ENCODE measurements around the gene GAL. TPM values are rescaled to one million over a fixed set of nuclear protein-coding genes. Genes with fewer than 3 reads are reported as not detected.

GAL gene
- total and polyA plus RNA-seq, 11 donors = 0.35 to 7.0 (median 1.0) TPM; not detected in 6

GRCh38 chr11:68651208-68651984 lies 32.9 kb upstream of the GAL start:
- 53 to 62% (median 56%) methylated on average over 16 to 22 of the region's 22 CpGs for WGBS, 4 donors
- Histone ChIP-seq H3K27ac (no peak overlapping the region), H3K27me3 (peaks cover 0 to 47% (median 7%) of the 10 kb centered on the region in 9 donors), H3K36me3 (no peaks in the 10 kb centered on the region), H3K4me1 (no peaks in the 10 kb centered on the region), H3K9me3 (peaks cover 0 to 27% (median 11%) of the 10 kb centered on the region in 12 donors), H3K4me3 (no peak overlapping the region)
- no peak for DNase-seq
- ATAC-seq = peak in 2 of 4 donors; percentile 20 to 29
- intact Hi-C loops (cut with DNase I) = no loop called here
- no peak for TF ChIP-seq CTCF (IDR thresholded peaks at IDR 0.05)
- TF ChIP-seq POLR2A (IDR thresholded peaks at IDR 0.05) = no peak

- Histone ChIP-seq H3K4me3 (no peak overlapping the region), H3K4me1 (no peaks in the 10 kb centered on the region), H3K27ac (no peak overlapping the region), H3K9me3 (peaks cover 0 to 19% (median 6%) of the 10 kb centered on the region in 12 donors), H3K36me3 (no peaks in the 10 kb centered on the region), H3K27me3 (peaks cover 0 to 44% (median 7%) of the 10 kb centered on the region in 9 donors)
- DNase-seq (no peak), ATAC-seq (peak in 1 of 4 donors; percentile 11)
- 64 to 70% (median 68%) methylated on average over 7 to 16 of the region's 16 CpGs for WGBS, 4 donors
- intact Hi-C loops (cut with DNase I) = no loop called here
- TF ChIP-seq CTCF (IDR thresholded peaks at IDR 0.05) (no peak), POLR2A (IDR thresholded peaks at IDR 0.05) (no peak)
These were observed 32.2 kb upstream of the GAL start for GRCh38 chr11:68651985-68652682.

- WGBS, 4 donors = 72 to 90% (median 82%) methylated on average over 6 to 12 of the region's 12 CpGs
- Histone ChIP-seq H3K4me3 (no peak overlapping the region), H3K9me3 (peaks cover 0 to 13% (median 3%) of the 10 kb centered on the region in 12 donors), H3K27ac (no peak overlapping the region), H3K4me1 (no peaks in the 10 kb centered on the region), H3K36me3 (no peaks in the 10 kb centered on the region), H3K27me3 (peaks cover 0 to 47% (median 7%) of the 10 kb centered on the region in 9 donors)
- no peak for DNase-seq
- intact Hi-C loops (cut with DNase I) = no loop called here
- TF ChIP-seq CTCF (IDR thresholded peaks at IDR 0.05) = no peak
- no peak for TF ChIP-seq POLR2A (IDR thresholded peaks at IDR 0.05)
- no peak for ATAC-seq
These were observed 31.6 kb upstream of the GAL start for GRCh38 chr11:68652683-68653156.

Measured in heart left ventricle (tissue), 16 donors.